Umbilical cord (tissue), 2 donors: ENCODE results near the gene TNNC1. TPM values are rescaled to one million over a fixed set of nuclear protein-coding genes. Genes with fewer than 3 reads are reported as not detected.

ENCODE experiments used
- DNase-seq: peaks from one replicate; pipeline ENCODE4 v3.0.0-alpha.2; 2015; ENCODE audit warnings: low spot score
- total RNA-seq: library from RNA; depleted of rRNA; stranded (reverse); fragments of >200 nt; gene quantifications from one replicate; pipeline ENCODE4 v1.2.3, GENCODE V29; 2014; ENCODE audit warnings: low replicate concordance; ENCODE audit not compliant: insufficient read depth

Gene TNNC1
- 2.2 TPM for total RNA-seq

DNA sequence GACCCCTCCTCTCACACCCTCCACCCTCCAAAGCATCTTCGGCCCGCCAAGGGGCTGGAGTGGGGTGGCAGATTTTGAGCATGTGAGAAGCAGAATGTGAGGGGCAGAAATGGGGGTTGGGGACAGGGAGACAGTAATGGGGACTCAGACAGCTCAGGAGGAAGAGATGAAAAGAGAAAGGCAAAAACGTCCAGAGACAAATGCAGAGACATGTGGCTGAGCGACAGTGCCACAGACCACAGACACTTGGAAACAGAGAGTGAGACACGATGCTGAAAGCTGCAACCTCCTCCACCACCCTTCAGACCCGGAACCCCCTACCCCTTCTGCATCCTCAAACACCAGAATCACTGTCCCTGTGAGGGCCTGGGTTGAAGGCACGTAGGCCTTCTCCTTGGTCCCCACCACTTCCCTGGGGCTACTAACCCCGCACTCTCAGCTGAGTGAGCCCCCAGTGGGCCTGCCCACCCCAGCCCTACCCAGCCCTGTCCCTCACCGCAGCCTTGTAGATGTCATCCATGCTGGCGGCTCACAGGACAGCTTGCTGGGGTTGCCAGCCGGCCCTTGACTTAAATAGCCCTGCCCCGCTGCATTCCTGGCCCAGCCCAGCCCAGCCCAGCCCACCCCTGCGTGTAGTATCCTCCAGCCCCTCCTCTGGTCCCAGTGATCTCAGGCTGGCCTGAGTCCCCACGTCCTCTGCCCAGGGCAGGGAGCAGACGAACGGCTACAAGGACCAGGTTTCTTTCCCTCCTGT lies at the start of gene TNNC1:
Gene TNNC1, minus strand, starts transcription at position 546 of the 754 bp plus-strand sequence. Its CDS starts 26 bp downstream, at position 520.
- peak; percentile 33 for DNase-seq

DNA sequence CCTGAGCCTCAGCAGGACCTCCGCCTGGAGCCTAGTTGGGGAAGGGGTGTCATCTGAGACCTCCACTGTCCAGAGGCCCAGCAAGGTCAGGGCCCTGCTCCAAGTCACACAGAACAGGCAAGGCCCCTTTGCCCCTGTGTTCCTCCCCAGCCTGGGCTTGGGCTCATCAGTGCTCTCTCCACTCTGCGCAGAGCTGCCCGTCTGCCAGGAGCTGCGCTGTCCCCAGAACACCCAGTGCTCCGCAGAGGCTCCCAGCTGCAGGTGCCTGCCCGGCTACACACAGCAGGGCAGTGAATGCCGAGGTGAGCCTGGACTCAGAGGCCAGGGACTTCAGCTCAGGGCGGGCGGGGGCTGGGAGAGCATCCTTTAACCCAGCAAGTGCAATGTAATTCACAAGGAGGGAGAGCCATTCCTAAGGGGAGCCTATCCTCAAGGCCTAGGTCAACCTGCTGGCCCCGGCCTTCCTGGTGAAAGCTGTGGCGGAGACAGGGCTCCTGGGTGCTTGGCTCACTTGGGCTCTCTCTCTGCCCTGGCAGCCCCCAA lies 49.0 kb upstream of the TNNC1 start:
- DNase-seq: no peak

DNA sequence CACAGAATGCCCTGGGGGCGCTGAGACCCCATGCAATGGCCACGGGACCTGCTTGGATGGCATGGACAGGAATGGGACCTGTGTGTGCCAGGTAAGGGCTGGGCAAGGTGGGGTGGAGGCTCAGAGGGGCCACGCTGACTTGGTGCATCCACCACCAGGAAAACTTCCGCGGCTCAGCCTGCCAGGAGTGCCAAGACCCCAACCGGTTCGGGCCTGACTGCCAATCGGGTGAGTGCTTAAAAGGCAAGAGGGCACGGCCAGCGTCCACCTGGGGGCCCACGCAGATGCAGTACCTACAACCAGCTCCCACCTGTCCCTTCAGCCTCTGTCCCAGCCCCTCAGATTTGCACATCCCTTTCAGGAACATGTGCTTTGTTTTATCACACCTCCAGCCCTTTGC lies 48.2 kb upstream of the TNNC1 start:
- no peak for DNase-seq

DNA sequence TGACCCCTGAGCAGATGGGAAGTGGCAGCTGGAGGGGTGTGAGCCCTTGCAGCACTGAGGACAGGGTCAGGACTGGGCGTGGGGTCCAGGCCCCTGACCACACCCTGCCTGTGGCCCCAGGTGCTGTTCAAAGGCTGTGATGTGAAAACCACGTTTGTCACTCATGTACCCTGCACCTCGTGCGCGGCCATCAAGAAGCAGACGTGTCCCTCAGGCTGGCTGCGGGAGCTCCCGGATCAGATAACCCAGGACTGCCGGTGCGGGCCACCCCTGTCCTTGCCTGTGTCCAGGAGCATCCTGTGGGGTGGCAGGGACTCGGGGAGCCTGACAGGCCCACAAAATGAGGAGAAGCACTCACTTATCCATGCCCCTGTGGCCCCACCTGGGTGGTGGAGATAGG lies 47.2 kb upstream of the TNNC1 start:
- no peak for DNase-seq

DNA sequence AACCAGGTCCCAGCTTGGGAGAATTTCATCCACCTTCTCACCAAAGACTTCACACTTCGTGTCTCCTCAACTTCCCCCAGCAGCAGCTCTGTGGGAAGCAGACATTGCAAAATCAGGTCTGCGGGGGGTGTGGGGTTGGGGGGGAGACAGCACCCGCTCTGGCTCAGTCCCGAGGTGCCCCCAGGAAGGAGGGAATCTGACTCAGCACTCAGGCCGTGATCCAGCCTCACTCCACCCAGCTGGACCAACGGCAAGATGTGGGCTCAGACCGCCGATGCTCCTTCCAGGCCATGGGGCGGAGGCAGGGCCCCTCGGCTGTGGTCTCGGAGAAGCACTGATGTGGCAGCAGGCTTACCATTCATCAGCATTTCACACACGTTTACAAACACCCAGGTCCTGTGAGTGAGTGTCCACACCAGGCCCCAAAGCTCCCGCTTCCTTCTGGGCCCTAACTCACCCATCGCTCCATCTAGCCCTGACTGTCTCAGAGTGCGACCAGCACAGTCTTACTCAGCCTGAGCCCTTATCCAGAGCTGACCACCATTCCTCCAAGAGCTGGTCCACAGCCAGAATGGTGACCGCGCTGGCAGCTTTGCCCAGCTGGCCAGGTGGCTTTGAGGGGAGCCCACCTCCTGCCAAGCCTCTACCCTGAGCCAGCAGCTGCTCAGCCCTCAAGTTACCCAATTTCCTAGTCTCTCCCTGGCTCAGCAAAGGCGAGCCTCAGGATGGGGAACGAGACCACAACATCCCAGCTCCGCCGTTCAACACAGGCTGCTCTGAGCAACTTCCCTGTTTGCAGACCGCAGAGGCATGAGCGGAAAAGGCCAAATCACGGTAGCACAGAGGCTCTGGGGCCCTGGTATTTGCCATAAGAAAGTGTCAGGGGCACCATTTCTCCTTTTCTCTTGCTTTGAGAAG lies 44.6 kb upstream of the TNNC1 start:
- DNase-seq: peak; percentile 82

DNA sequence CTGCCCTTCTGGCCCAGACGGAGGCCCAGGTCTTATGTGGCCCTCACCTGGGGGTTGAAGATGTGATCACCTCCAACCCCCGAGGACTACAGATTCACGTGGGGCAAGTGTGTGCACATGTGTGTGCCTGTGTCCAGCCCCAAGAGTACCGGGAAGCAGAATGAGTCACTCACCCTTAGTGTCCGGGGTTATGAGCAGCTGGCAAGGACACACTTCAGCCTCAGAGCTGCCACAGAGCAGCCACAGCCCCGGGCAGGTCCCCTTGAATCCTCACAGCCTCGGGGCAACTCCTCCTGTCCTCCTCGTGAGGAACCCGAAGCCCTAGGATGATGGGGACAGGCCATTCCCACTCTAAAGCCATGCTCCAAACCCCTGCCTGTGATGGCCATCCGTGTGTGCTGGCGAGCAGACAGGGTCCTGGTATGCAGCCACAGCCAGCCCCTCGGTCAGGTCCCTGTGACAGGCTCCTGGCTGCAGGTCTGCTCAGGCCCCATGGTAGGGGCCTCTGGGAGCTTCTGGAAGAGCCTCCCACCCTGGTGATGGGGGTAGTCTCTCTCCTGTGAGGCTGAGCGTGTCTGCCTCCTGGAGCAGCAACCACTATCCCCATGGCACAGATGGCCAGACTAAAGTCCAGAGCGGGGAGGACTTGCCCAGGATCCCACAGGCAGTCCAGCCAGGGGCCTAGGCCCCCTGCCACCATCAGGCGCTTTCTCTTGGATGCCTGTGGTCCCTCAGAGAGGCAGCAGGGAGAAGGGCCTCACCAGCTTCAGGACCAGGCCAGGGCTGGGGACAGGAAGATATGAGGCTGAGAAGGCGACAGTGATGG lies 42.1 kb upstream of the TNNC1 start:
- DNase-seq: no peak

DNA sequence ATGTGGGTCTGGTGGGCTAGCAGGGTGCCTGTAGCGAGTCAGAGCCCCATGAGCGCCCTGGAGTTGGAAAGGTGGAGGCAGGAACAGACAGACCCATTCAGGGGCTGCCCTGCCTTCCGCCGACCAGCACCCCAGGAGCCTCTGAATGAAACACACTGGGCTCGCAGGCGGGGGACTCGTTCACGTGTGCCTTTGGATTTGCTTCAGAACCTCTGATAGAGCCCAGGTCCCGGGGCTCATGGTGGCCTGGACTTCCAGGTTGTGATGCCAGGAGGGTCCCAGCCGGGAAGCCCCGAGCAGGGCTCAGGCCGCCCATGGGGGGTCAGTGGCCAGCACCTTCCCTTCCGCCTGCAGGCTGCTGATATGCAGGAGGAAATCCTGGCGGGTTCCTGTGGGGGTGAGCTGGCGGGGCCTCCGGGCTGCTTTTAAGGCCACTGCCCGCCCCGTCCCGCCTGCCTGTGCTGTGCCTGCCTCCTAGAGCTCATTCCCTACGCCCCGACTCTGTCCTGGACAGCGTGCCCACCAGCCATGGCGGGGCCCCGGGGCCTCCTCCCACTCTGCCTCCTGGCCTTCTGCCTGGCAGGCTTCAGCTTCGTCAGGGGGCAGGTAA lies 41.1 kb upstream of the TNNC1 start, which contains the start of gene STAB1:
Gene STAB1, plus strand, starts transcription at position 453 of the 610 bp plus-strand sequence. Its CDS starts 76 bp downstream, at position 529.
- peak; percentile 54 for DNase-seq

DNA sequence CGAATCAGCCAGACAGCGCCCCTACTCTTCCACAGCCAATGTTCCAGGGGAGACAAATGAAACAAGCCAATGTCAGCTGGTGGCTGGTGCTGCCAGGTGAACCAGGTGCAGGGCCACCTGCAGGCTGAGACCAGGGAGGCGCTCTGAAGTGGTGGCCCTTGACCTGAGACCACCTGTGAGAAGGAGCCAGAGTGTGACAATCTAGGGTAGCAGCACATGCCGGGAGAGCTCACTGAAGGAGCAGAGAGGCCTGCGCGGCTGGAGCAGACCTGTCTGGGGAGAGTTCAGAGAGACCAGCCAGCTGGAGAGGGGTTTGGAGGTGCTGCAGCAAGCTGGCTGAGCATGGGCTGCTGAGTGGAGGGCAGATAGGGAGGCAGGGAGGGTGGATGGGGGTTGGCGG lies 40.6 kb upstream of the TNNC1 start:
- DNase-seq: no peak

DNA sequence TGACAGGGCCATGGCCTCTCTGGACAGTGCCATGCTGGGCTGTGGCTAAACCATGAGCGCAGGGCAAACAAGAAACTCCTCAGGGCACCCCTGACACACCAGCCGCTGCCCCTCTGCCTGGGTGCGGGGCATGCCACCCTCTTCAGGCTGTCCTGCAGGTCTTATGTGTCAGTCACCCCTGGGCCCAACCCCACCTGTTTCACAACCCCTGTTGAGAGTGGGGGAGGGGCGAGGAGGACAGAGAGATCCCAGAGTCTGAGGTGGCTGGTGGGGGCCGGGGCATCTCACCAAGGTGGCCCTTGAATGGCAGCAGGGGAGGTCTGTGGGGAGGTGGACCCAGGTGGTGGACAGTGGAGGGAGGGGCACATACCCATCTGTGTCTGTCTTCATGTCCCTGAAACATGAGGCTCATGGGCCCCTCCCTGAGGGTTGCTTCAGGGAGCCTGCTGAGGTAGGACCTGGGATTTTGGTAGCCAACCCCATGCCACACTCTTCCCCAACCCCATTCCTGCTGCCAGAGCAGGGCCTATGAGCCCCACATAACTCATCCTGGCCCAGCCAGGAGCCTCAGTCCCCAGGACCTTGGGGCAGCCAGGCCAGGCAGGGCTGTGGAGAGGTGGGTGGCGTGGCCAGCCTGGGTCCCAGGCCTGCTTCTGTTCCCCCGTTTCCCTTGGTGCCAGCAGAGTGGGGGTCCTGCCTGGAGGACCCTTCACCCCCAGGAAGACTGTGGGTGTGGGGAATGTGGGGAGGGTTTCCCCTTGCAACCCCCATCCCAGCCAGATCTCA lies 39.6 kb upstream of the TNNC1 start:
- DNase-seq: no peak

DNA sequence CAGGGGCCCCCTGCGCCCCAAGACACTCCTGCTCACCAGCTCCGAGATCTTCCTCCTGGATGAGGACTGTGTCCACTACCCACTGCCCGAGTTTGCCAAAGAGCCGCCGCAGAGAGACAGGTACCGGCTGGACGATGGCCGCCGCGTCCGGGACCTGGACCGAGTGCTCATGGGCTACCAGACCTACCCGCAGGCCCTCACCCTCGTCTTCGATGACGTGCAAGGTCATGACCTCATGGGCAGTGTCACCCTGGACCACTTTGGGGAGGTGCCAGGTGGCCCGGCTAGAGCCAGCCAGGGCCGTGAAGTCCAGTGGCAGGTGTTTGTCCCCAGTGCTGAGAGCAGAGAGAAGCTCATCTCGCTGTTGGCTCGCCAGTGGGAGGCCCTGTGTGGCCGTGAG lies 38.2 kb upstream of the TNNC1 start:
- no peak for DNase-seq

DNA sequence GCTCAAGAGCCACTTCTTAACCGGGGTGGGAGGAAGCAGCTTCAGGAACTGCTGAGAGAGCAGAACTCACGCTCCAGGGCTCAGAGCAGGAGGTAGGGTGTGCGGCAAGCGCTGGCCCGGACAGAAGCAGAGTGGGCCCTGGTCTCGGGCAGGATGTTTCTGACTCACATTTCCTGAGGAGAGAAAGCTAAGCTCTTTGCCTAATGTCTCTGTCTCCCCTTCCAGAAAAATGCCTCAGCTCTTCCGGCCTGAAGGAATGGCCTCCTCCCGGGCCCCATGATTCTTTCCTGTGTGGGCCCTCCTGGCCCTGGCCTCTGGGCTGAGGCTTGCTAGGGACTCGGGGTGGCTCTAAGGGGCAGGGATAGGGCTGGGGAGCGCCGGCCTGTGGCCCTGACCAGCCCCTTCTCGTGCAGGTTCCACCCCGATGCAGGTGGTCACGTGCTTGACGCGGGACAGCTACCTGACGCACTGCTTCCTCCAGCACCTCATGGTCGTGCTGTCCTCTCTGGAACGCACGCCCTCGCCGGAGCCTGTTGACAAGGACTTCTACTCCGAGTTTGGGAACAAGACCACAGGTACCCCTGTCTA lies 37.2 kb upstream of the TNNC1 start:
- peak; percentile 33 for DNase-seq

DNA sequence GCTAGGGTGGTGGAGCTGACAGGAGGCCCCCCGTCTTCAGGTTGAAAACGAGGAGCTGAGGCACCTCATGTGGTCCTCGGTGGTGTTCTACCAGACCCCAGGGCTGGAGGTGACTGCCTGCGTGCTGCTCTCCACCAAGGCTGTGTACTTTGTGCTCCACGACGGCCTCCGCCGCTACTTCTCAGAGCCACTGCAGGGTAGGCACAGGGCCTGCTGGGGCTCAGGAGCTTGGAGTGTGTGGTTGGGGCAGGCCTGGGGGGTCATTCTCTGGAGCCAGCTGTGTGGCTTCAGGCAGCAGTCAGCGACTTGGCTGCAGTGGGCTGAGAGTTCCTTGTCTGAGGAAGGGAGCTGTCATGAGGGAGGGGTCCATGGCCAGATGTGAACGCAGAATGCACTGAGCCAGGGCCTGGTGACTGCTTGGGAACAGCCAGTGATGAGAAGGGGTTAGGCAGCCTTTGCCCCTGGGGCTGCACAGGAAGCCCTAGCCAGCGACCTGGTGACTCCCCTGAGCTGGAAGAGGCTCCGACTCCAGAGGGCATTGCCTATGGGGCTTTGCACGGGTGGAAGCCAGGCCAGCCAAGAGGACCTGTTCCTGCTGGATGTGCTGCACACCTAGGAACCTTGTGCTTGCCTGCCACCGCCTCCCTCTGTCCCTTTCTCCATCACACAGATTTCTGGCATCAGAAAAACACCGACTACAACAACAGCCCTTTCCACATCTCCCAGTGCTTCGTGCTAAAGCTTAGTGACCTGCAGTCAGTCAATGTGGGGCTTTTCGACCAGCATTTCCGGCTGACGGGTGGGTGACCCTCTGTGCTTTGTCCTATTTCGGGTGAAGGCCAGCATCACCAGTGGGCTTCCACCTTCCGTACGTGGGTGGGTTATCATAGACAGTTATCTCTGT lies 36.4 kb upstream of the TNNC1 start:
- DNase-seq: no peak

DNA sequence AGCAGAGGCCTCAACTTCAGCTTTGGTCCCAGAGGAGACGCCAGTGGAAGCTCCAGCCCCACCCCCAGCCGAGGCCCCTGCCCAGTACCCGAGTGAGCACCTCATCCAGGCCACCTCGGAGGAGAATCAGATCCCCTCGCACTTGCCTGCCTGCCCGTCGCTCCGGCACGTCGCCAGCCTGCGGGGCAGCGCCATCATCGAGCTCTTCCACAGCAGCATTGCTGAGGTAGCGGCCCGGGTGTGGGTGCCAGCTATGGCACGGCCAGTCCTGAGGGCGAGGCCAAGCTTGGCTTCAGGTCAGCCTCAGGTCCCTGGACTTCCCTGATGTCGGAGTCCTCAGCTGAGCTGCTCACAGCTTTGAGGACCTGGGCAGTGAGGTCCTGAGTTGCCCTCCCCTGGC lies 35.6 kb upstream of the TNNC1 start:
- no peak for DNase-seq

DNA sequence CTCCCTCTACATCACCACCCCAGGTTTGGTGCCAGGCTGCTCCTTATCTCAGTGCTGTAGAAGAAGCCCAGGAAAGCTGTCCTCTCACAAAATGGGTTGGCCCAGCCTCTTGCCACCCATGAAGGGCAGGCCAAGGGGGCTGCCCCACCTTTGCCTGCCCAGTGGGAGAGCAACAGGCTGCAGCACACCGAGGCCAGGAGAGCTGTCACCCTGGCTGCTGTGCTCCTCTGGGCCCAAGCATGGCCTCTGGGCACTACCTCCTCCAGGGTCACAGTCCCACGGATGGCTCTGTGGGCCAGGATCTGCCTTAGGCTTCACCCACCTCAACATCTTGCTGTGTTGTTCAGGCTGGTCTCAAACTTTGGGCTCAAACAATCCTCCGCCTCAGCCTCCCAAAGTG lies 34.9 kb upstream of the TNNC1 start:
- DNase-seq: no peak

DNA sequence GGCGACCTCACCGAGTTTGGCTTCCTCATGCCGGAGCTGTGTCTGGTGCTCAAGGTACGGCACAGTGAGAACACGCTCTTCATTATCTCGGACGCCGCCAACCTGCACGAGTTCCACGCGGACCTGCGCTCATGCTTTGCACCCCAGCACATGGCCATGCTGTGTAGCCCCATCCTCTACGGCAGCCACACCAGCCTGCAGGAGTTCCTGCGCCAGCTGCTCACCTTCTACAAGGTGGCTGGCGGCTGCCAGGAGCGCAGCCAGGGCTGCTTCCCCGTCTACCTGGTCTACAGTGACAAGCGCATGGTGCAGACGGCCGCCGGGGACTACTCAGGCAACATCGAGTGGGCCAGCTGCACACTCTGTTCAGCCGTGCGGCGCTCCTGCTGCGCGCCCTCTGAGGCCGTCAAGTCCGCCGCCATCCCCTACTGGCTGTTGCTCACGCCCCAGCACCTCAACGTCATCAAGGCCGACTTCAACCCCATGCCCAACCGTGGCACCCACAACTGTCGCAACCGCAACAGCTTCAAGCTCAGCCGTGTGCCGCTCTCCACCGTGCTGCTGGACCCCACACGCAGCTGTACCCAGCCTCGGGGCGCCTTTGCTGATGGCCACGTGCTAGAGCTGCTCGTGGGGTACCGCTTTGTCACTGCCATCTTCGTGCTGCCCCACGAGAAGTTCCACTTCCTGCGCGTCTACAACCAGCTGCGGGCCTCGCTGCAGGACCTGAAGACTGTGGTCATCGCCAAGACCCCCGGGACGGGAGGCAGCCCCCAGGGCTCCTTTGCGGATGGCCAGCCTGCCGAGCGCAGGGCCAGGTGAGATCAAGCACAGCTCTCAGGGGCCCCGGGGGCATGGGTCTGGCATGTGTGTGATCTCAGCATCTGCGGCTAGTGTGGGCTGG lies 34.2 kb upstream of the TNNC1 start:
- DNase-seq: no peak

DNA sequence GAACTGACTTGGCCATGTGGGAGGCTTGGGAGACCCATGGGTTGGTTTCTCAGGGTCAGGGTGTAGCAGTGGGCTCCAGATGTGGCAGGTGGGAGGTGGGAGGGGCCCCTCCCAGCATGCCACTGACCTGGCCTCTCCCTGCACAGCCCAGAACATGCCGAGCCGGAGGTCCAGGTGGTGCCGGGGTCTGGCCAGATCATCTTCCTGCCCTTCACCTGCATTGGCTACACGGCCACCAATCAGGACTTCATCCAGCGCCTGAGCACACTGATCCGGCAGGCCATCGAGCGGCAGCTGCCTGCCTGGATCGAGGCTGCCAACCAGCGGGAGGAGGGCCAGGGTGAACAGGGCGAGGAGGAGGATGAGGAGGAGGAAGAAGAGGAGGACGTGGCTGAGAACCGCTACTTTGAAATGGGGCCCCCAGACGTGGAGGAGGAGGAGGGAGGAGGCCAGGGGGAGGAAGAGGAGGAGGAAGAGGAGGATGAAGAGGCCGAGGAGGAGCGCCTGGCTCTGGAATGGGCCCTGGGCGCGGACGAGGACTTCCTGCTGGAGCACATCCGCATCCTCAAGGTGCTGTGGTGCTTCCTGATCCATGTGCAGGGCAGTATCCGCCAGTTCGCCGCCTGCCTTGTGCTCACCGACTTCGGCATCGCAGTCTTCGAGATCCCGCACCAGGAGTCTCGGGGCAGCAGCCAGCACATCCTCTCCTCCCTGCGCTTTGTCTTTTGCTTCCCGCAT lies 33.4 kb upstream of the TNNC1 start:
- DNase-seq: no peak
